CD4-positive, alpha-beta T cell (primary cell): ENCODE results near the gene CD1B. TPM values are rescaled to one million over a fixed set of nuclear protein-coding genes. Genes with fewer than 3 reads are reported as not detected.

Experiments used
- ATAC-seq: fragments of 200-7000 bp; cut with Tn5 transposase; one replicate; pipeline ENCODE4 v1.10.0; 2022; ENCODE audit warnings: mild to moderate bottlenecking; ENCODE audit not compliant: poor library complexity
- CTCF ChIA-PET: fragments of 350-600 bp; sonication (Branson Sonifier 250); formaldehyde crosslinking; loops from one replicate; lab custom pipeline; 2021; ENCODE audit warnings: antibody characterized with exemption, inconsistent platforms; lab: Charles Lee
- POLR2A ChIA-PET: fragments of 350-600 bp; sonication (Branson Sonifier 250); formaldehyde crosslinking; loops from one replicate; lab custom pipeline; 2021; ENCODE audit warnings: antibody characterized with exemption, inconsistent platforms; lab: Charles Lee
- DNase-seq, 14 experiments: peaks; one replicate each; pipeline ENCODE4 v3.0.0-alpha.2; 2013 to 2020; ENCODE audit warnings: mixed read lengths in 2 of 14
- H3K27ac ChIP-seq, 2 donors: one replicate each; pipeline versions ENCODE4 v1.5.1 to v1.7.0; 2013; ENCODE audit warnings: low read length in 2 of 2, low read depth in 1 of 2, mild to moderate bottlenecking in 1 of 2
- H3K27me3 ChIP-seq, 2 experiments: 1 replicate in 1 of 2; 2 replicates in 1 of 2; pipeline versions ENCODE4 v1.6.1 to v1.7.0; 2013; ENCODE audit warnings: low read length in 2 of 2, control low read depth in 1 of 2, mild to moderate bottlenecking in 1 of 2, moderate library complexity in 1 of 2; ENCODE audit not compliant: insufficient read depth in 2 of 2, control insufficient read depth in 1 of 2
- H3K36me3 ChIP-seq: one replicate; pipeline ENCODE4 v1.6.1; 2013; ENCODE audit warnings: low read length, control low read depth; ENCODE audit not compliant: insufficient read depth
- H3K4me1 ChIP-seq: one replicate; pipeline ENCODE4 v1.6.1; 2013; ENCODE audit warnings: low read length, control low read depth; ENCODE audit not compliant: insufficient read depth
- H3K4me3 ChIP-seq: one replicate; pipeline ENCODE4 v1.5.1; 2013; ENCODE audit warnings: mild to moderate bottlenecking, low read length, moderate library complexity
- H3K9me3 ChIP-seq, 2 experiments: 1 replicate in 1 of 2; 2 replicates in 1 of 2; pipeline versions ENCODE4 v1.6.1 to v1.7.0; 2013; ENCODE audit warnings: low read length in 2 of 2, mild to moderate bottlenecking in 2 of 2, control low read depth in 1 of 2, moderate library complexity in 1 of 2; ENCODE audit not compliant: control insufficient read depth in 1 of 2, insufficient read depth in 1 of 2
- H3K27ac Mint-ChIP-seq: one replicate; pipeline ENCODE4 v1.8.0; 2020; ENCODE audit warnings: mixed read lengths
- H3K27me3 Mint-ChIP-seq: one replicate; pipeline ENCODE4 v1.8.0; 2021; ENCODE audit warnings: mixed read lengths
- H3K36me3 Mint-ChIP-seq: one replicate; pipeline ENCODE4 v1.8.0; 2021; ENCODE audit warnings: low read depth, mixed read lengths
- H3K4me1 Mint-ChIP-seq: one replicate; pipeline ENCODE4 v1.8.0; 2021; ENCODE audit warnings: low read depth, mixed read lengths
- H3K4me3 Mint-ChIP-seq: one replicate; pipeline ENCODE4 v1.8.0; 2020; ENCODE audit warnings: mild to moderate bottlenecking, mixed read lengths
- H3K9me3 Mint-ChIP-seq: one replicate; pipeline ENCODE4 v1.8.0; 2020; ENCODE audit warnings: mixed read lengths
- intact Hi-C, 2 experiments: fragments of 100-400 bp; cut with DNase I in 1 of 2; cut with micrococcal nuclease in 1 of 2; formaldehyde crosslinking; loops; one replicate each; pipeline versions ENCODE4 v1.15.1 to v1.9.0; 2023 to 2025; cut with DNase I, micrococcal nuclease
- total RNA-seq, 174 experiments: library from RNA in 2 of 174; stranded (reverse) in 2 of 174; gene quantifications; one replicate each; pipeline ENCODE4 v1.2.3 and lab custom pipeline; 2021 to 2026
- TF ChIP-seq, protein P1 (sequence below): fragments of 200-600 bp; IDR thresholded peaks from one replicate; pipeline ENCODE4 v1.8.0; 2022; ENCODE audit warnings: antibody characterized with exemption, mild to moderate bottlenecking

CD1B gene
- total RNA-seq, 2 experiments from 2014 or later: not detected

DNA sequence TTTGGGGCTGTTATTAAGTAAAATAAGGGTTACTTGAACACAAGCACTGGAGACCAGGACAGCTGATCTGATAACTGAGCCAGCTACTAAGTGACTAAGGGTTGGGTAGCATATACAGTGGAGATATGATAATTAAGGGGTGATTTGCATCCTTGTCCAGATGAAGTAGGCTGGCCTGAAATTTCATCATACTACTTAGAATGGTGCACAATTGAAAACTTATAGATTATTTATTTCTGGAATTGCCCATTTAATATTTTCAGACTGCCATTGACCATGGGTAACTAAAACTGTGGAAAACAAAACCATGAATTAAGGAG is 3.8 kb upstream of the CD1B start:
- H3K36me3 ChIP-seq: no peaks in the 10 kb centered on the region
- H3K4me1 ChIP-seq: peaks cover 7% of the 10 kb centered on the region
- no peak overlapping the region for H3K4me3 Mint-ChIP-seq
- peaks cover 7% of the 10 kb centered on the region for H3K9me3 Mint-ChIP-seq
- H3K27ac ChIP-seq: no peak overlapping the region
- no peak overlapping the region for H3K27ac Mint-ChIP-seq
- H3K36me3 Mint-ChIP-seq: peaks cover 5% of the 10 kb centered on the region
- peaks cover 0 to 10% of the 10 kb centered on the region in 2 experiments for H3K9me3 ChIP-seq
- intact Hi-C loops: loop anchor here in 1 of 2 experiments (10.0 kb wide), 1 partner anchor 130 kb away; no protein-coding TSS in a partner anchor
- CTCF ChIA-PET: no interaction called here
- H3K4me3 ChIP-seq: no peak overlapping the region
- TF ChIP-seq, protein P1, sequence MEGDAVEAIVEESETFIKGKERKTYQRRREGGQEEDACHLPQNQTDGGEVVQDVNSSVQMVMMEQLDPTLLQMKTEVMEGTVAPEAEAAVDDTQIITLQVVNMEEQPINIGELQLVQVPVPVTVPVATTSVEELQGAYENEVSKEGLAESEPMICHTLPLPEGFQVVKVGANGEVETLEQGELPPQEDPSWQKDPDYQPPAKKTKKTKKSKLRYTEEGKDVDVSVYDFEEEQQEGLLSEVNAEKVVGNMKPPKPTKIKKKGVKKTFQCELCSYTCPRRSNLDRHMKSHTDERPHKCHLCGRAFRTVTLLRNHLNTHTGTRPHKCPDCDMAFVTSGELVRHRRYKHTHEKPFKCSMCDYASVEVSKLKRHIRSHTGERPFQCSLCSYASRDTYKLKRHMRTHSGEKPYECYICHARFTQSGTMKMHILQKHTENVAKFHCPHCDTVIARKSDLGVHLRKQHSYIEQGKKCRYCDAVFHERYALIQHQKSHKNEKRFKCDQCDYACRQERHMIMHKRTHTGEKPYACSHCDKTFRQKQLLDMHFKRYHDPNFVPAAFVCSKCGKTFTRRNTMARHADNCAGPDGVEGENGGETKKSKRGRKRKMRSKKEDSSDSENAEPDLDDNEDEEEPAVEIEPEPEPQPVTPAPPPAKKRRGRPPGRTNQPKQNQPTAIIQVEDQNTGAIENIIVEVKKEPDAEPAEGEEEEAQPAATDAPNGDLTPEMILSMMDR: no peak
- DNase-seq (no peak), ATAC-seq (no peak)
- peaks cover 22% of the 10 kb centered on the region for H3K4me1 Mint-ChIP-seq
- POLR2A ChIA-PET: no interaction called here
- peaks cover 0 to 6% of the 10 kb centered on the region in 2 experiments for H3K27me3 ChIP-seq
- peaks cover 11% of the 10 kb centered on the region for H3K27me3 Mint-ChIP-seq

- POLR2A ChIA-PET: no interaction called here
- Mint-ChIP-seq H3K9me3 (peaks cover 7% of the 10 kb centered on the region), H3K4me1 (peaks cover 22% of the 10 kb centered on the region), H3K36me3 (peaks cover 5% of the 10 kb centered on the region), H3K4me3 (no peak overlapping the region), H3K27ac (no peak overlapping the region), H3K27me3 (peaks cover 11% of the 10 kb centered on the region)
- no peak overlapping the region for H3K4me3 ChIP-seq
- peaks cover 0 to 7% of the 10 kb centered on the region in 2 experiments for H3K27me3 ChIP-seq
- ATAC-seq: no peak
- DNase-seq: no peak
- intact Hi-C loops: loop anchor here in 1 of 2 experiments (10.0 kb wide), 1 partner anchor 130 kb away; no protein-coding TSS in a partner anchor
- CTCF ChIA-PET: no interaction called here
- no peaks in the 10 kb centered on the region for H3K36me3 ChIP-seq
- H3K27ac ChIP-seq: no peak overlapping the region
- peaks cover 0 to 10% of the 10 kb centered on the region in 2 experiments for H3K9me3 ChIP-seq
- peaks cover 7% of the 10 kb centered on the region for H3K4me1 ChIP-seq
- TF ChIP-seq, protein P1: no peak
Measured at GRCh38 chr1:158334526-158335212, 3.3 kb upstream of the CD1B start.

- H3K9me3 ChIP-seq: peaks cover 0 to 10% of the 10 kb centered on the region in 2 experiments
- Mint-ChIP-seq H3K27ac (no peak overlapping the region), H3K27me3 (peaks cover 18% of the 10 kb centered on the region), H3K4me1 (peaks cover 22% of the 10 kb centered on the region), H3K36me3 (peaks cover 5% of the 10 kb centered on the region), H3K9me3 (peaks cover 4% of the 10 kb centered on the region), H3K4me3 (no peak overlapping the region)
- H3K4me3 ChIP-seq: no peak overlapping the region
- TF ChIP-seq, protein P1: no peak
- H3K27me3 ChIP-seq: peaks cover 0 to 11% of the 10 kb centered on the region in 2 experiments
- H3K4me1 ChIP-seq: peaks cover 7% of the 10 kb centered on the region
- ChIA-PET CTCF (no interaction called here), POLR2A (no interaction called here)
- H3K36me3 ChIP-seq: no peaks in the 10 kb centered on the region
- intact Hi-C loops: loop anchor here in 1 of 2 experiments (10.0 kb wide), 1 partner anchor 129 kb away; no protein-coding TSS in a partner anchor
- ATAC-seq: no peak
- no peak for DNase-seq
- H3K27ac ChIP-seq: no peak overlapping the region
Measured at GRCh38 chr1:158333405-158334155, 2.2 kb upstream of the CD1B start.
